ENCODE measurements around the gene ALG11.

ALG11 gene

DNA sequence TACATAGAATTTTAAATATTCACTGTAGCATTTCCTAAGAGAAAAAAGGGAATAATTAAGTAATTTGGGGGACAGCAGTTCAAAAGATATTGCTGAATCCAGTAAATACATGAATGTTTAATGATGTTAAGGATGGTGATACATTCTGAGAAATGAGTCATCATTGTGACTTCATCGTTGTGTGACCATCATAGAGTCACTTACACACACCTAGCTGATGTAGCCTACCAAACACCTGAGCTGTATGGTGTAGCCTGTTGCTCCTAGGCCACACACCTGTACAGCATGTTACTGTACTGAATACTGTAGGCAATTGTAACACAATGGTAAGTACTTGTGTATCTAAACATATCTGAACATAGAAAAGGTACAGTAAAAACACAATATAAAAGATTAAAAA lies 35.8 kb upstream of the ALG11 start:
- Histone ChIP-seq H3K4me1 (ENCODE audit: insufficient read depth, low read length, severe bottlenecking) (no peaks in the 10 kb centered on the region), H3K9me2 (ENCODE audit: low read depth, low read length) (no peaks in the 10 kb centered on the region)

DNA sequence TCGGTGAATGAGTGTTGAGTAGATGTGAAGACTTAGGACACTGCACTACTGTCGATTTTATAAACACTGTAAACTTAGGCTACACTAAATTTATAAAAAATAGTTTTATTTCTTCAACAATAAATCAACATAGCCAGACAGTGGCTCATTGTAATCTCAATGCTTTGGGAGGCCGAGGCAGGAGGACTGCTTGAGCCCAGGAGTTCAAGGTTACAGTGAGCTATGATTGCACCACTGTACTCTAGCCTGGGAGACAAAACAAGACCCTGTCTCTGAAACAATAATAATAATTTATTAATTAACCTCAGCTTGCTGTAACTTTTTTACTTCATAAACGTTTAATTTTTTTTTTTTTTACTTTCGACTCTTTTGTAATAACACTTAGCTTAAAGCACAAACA lies 35.3 kb upstream of the ALG11 start:
- no peak overlapping the region for H3K4me2 ChIP-seq (ENCODE audit: low read length)
- no peaks in the 10 kb centered on the region for H3K36me3 ChIP-seq (ENCODE audit: insufficient read depth, low read length)
- H3K79me2 ChIP-seq (ENCODE audit: insufficient read depth, low read length), result no peaks in the 10 kb centered on the region
- H2AFZ ChIP-seq (ENCODE audit: low read length), result no peak overlapping the region
- no peaks in the 10 kb centered on the region; the same call in 1 of the 2 replicates for H3K27me3 ChIP-seq (ENCODE audit: insufficient read depth, low read length)
- no peaks in the 10 kb centered on the region for H3K9me3 ChIP-seq (ENCODE audit: low read length)
- TF ChIP-seq, protein P1, sequence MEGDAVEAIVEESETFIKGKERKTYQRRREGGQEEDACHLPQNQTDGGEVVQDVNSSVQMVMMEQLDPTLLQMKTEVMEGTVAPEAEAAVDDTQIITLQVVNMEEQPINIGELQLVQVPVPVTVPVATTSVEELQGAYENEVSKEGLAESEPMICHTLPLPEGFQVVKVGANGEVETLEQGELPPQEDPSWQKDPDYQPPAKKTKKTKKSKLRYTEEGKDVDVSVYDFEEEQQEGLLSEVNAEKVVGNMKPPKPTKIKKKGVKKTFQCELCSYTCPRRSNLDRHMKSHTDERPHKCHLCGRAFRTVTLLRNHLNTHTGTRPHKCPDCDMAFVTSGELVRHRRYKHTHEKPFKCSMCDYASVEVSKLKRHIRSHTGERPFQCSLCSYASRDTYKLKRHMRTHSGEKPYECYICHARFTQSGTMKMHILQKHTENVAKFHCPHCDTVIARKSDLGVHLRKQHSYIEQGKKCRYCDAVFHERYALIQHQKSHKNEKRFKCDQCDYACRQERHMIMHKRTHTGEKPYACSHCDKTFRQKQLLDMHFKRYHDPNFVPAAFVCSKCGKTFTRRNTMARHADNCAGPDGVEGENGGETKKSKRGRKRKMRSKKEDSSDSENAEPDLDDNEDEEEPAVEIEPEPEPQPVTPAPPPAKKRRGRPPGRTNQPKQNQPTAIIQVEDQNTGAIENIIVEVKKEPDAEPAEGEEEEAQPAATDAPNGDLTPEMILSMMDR (IDR thresholded peaks at IDR 0.05; ENCODE audit: low read length), result no peak
- no peak for TF ChIP-seq EZH2 (IDR thresholded peaks at IDR 0.05; ENCODE audit: borderline replicate concordance, low read length)
- H3K27ac ChIP-seq (ENCODE audit: low read depth, low read length, poor library complexity, severe bottlenecking), result no peak overlapping the region
- H3K4me3 ChIP-seq (ENCODE audit: low read depth, low read length, poor library complexity, severe bottlenecking), result no peak overlapping the region
- H3K9ac ChIP-seq (ENCODE audit: low read length), result no peak overlapping the region
- H3K9me2 ChIP-seq (ENCODE audit: low read depth, low read length), result no peaks in the 10 kb centered on the region
- H3K4me1 ChIP-seq (ENCODE audit: insufficient read depth, low read length, severe bottlenecking), result no peaks in the 10 kb centered on the region
- H4K20me1 ChIP-seq (ENCODE audit: insufficient read depth, low read length), result no peaks in the 10 kb centered on the region
- H3F3A ChIP-seq (ENCODE audit: insufficient read depth, low read length), result no peaks in the 10 kb centered on the region

More for the DNA sequence above, 35.8 kb upstream of the ALG11 start:
- Histone ChIP-seq H3K36me3 (ENCODE audit: insufficient read depth, low read length) (no peaks in the 10 kb centered on the region), H3K9me3 (ENCODE audit: low read length) (no peaks in the 10 kb centered on the region), H3K79me2 (ENCODE audit: insufficient read depth, low read length) (no peaks in the 10 kb centered on the region), H3K4me2 (ENCODE audit: low read length) (no peak overlapping the region), H4K20me1 (ENCODE audit: insufficient read depth, low read length) (no peaks in the 10 kb centered on the region), H3K27ac (ENCODE audit: low read depth, low read length, poor library complexity, severe bottlenecking) (no peak overlapping the region), H3K27me3 (ENCODE audit: insufficient read depth, low read length) (no peaks in the 10 kb centered on the region; the same call in 1 of the 2 replicates), H3K4me3 (ENCODE audit: low read depth, low read length, poor library complexity, severe bottlenecking) (no peak overlapping the region), H3F3A (ENCODE audit: insufficient read depth, low read length) (no peaks in the 10 kb centered on the region), H3K9ac (ENCODE audit: low read length) (no peak overlapping the region), H2AFZ (ENCODE audit: low read length) (no peak overlapping the region)
- TF ChIP-seq, protein P1 (IDR thresholded peaks at IDR 0.05; ENCODE audit: low read length), result no peak
- TF ChIP-seq EZH2 (IDR thresholded peaks at IDR 0.05; ENCODE audit: borderline replicate concordance, low read length), result no peak

DNA sequence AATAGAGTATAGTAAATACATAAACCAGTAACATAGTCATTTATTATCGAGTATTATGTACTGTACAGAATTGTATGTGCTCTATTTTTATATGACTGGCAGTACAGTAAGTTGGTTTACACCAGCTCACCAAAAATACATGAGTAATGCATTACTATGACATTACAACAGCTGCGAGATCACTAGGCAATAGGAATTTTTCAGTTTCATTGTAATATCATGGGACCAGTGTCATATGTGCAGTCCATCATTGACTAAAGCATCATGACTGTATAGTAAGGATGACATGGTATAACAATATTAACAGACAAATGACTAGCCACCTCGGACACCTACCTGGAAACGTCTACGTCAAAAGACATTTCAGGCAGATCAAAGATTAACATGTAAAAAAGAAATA lies 34.6 kb upstream of the ALG11 start:
- Histone ChIP-seq H3K4me2 (ENCODE audit: low read length) (no peak overlapping the region), H3K27me3 (ENCODE audit: insufficient read depth, low read length) (no peaks in the 10 kb centered on the region; the same call in 1 of the 2 replicates), H3F3A (ENCODE audit: insufficient read depth, low read length) (no peaks in the 10 kb centered on the region), H3K9me2 (ENCODE audit: low read depth, low read length) (no peaks in the 10 kb centered on the region), H3K4me1 (ENCODE audit: insufficient read depth, low read length, severe bottlenecking) (no peaks in the 10 kb centered on the region), H3K27ac (ENCODE audit: low read depth, low read length, poor library complexity, severe bottlenecking) (no peak overlapping the region), H3K4me3 (ENCODE audit: low read depth, low read length, poor library complexity, severe bottlenecking) (no peak overlapping the region), H4K20me1 (ENCODE audit: insufficient read depth, low read length) (no peaks in the 10 kb centered on the region), H3K9me3 (ENCODE audit: low read length) (no peaks in the 10 kb centered on the region), H3K9ac (ENCODE audit: low read length) (no peak overlapping the region), H3K79me2 (ENCODE audit: insufficient read depth, low read length) (no peaks in the 10 kb centered on the region), H3K36me3 (ENCODE audit: insufficient read depth, low read length) (no peaks in the 10 kb centered on the region), H2AFZ (ENCODE audit: low read length) (no peak overlapping the region)
- TF ChIP-seq, protein P1 (IDR thresholded peaks at IDR 0.05; ENCODE audit: low read length), result no peak
- no peak for TF ChIP-seq EZH2 (IDR thresholded peaks at IDR 0.05; ENCODE audit: borderline replicate concordance, low read length)
